Caco-2 (cell line): ENCODE measurements around the gene MINK1. TPM values are rescaled to one million over a fixed set of nuclear protein-coding genes. Genes with fewer than 3 reads are reported as not detected.
"Not testable (repeated sequence)": the region's sequence is repeated elsewhere in the genome, so short reads cannot be mapped to it uniquely, and the experiment has no call there.

Experiments used
- BruUV-seq: library from RNA; stranded (reverse); fragments of 400-500 nt; replicated peaks from 2 replicates; lab custom pipeline; 2021; lab: Mats Ljungman, UMichigan
- CTCF ChIA-PET: fragments of 300-600 bp; sonication (Branson Sonifier 250); formaldehyde crosslinking; loops from one replicate; lab custom pipeline; 2022; ENCODE audit warnings: antibody characterized with exemption; lab: Charles Lee
- POLR2A ChIA-PET: fragments of 300-600 bp; sonication (Branson Sonifier 250); formaldehyde crosslinking; loops from one replicate; lab custom pipeline; 2022; ENCODE audit warnings: antibody characterized with exemption; lab: Charles Lee
- DNase-seq, 2 experiments: peaks; one replicate each; pipeline versions ENCODE4 v3.0.0 to v3.0.0-alpha.2; 2020 to 2022
- H3K27me3 ChIP-seq: replicated peaks from 2 replicates; pipeline ENCODE4 v1.6.0; 2011; ENCODE audit warnings: low read length; ENCODE audit not compliant: control insufficient read depth, insufficient read depth
- H3K36me3 ChIP-seq: 2 replicates; pipeline ENCODE4 v1.5.1; 2011; ENCODE audit warnings: low read length; ENCODE audit not compliant: control insufficient read depth, insufficient read depth
- H3K4me1 ChIP-seq: fragments of 250-450 bp; sonication (Bioruptor Pico); 2 replicates; pipeline ENCODE4 v1.5.1; 2020; ENCODE audit warnings: mild to moderate bottlenecking
- H3K4me3 ChIP-seq: 2 replicates; pipeline ENCODE4 v1.5.1; 2011; ENCODE audit warnings: low read depth, mild to moderate bottlenecking, control low read depth, low read length
- H3K9me3 ChIP-seq: fragments of 250-450 bp; sonication (Bioruptor Pico); 2 replicates; pipeline ENCODE4 v1.5.1; 2020; ENCODE audit warnings: mild to moderate bottlenecking, moderate library complexity
- H3K27ac Mint-ChIP-seq: one replicate; pipeline ENCODE4 v1.8.0; 2022; ENCODE audit warnings: mixed read lengths; ENCODE audit not compliant: unreplicated experiment
- H3K27me3 Mint-ChIP-seq: one replicate; pipeline ENCODE4 v1.8.0; 2022; ENCODE audit warnings: mixed read lengths; ENCODE audit not compliant: insufficient read depth, unreplicated experiment
- H3K36me3 Mint-ChIP-seq: one replicate; pipeline ENCODE4 v1.8.0; 2022; ENCODE audit warnings: mild to moderate bottlenecking, mixed read lengths; ENCODE audit not compliant: insufficient read depth, unreplicated experiment
- H3K4me1 Mint-ChIP-seq: one replicate; pipeline ENCODE4 v1.8.0; 2022; ENCODE audit warnings: low read depth, mixed read lengths; ENCODE audit not compliant: unreplicated experiment
- H3K4me3 Mint-ChIP-seq: one replicate; pipeline ENCODE4 v1.8.0; 2022; ENCODE audit warnings: mild to moderate bottlenecking, moderate library complexity, mixed read lengths; ENCODE audit not compliant: unreplicated experiment
- H3K9me3 Mint-ChIP-seq: one replicate; pipeline ENCODE4 v1.8.0; 2022; ENCODE audit warnings: mixed read lengths; ENCODE audit not compliant: unreplicated experiment
- intact Hi-C: fragments of 100-400 bp; cut with micrococcal nuclease; formaldehyde crosslinking; loops from one replicate; pipeline ENCODE4 v1.10.0; 2022; ENCODE audit not compliant: unreplicated experiment
- total RNA-seq: library from RNA; stranded (reverse); gene quantifications from 2 replicates; pipeline ENCODE4 v1.2.3, GENCODE V29; 2022
- TF ChIP-seq, protein P1 (sequence below), 2 experiments: fragments of 200-600 bp in 1 of 2; IDR thresholded peaks; 1 replicate in 1 of 2; 2 replicates in 1 of 2; pipeline versions ENCODE4 v1.5.1 to v1.8.0; 2011 to 2022; ENCODE audit warnings: antibody characterized with exemption in 1 of 2, control low read depth in 1 of 2, inconsistent platforms in 1 of 2, low read depth in 1 of 2, low read length in 1 of 2, mild to moderate bottlenecking in 1 of 2, moderate library complexity in 1 of 2; ENCODE audit not compliant: insufficient read depth in 1 of 2, severe bottlenecking in 1 of 2, unreplicated experiment in 1 of 2

Gene MINK1
- total RNA-seq, 1 experiment from 2014 or later, result 47.7 TPM

DNA sequence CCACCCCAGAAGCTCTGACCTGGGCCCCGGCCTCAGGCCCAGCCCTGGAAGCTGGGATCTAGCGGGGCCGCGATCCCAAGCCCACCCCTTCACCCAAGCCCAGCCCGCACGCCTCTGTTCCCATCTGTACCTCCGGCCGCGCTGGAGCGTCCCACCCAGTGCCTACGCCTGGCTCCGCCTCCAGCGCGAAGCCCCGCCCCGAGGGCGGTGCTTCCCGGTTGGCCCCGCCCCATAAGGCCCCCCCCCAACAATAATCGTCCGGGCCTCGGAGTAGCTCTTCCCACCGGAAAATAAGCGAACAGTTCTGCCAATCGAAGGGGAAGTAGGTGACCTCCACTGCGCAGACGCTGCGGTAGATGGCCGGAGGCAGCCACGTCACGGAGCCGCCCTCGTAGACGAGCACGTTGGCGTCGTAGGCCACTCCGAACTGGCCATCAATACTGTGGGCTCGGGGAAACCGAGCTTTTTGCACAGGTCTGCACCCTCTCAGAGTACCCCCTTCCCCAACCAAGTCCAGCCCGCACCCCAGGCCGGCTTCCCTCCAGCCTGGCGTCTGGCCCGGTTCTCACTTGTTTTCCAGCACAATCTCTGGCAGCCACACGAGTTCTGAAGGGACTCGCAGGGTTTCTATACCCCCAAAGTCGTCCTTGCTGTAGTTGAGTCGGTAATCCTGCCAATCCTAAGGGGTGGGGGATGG, 68.7 kb downstream of the MINK1 start:
- no peaks in the 10 kb centered on the region for H3K27me3 ChIP-seq
- H3K36me3 Mint-ChIP-seq, result peaks cover 20% of the 10 kb centered on the region
- H3K27me3 Mint-ChIP-seq, result no peaks in the 10 kb centered on the region
- no peaks in the 10 kb centered on the region for H3K9me3 ChIP-seq
- ChIA-PET POLR2A (no interaction called here), CTCF (no interaction called here)
- H3K36me3 ChIP-seq, result no peaks in the 10 kb centered on the region
- no peak overlapping the region for H3K4me3 ChIP-seq
- no peak for DNase-seq
- H3K4me1 ChIP-seq, result peaks cover 3% of the 10 kb centered on the region; the same call in 1 of the 2 replicates
- no peak overlapping the region for H3K27ac Mint-ChIP-seq
- H3K9me3 Mint-ChIP-seq, result no peaks in the 10 kb centered on the region
- no TSS peak for BruUV-seq
- H3K4me1 Mint-ChIP-seq, result peaks cover 10% of the 10 kb centered on the region
- H3K4me3 Mint-ChIP-seq, result no peak overlapping the region
- intact Hi-C loops, result no loop called here
- TF ChIP-seq, protein P1, sequence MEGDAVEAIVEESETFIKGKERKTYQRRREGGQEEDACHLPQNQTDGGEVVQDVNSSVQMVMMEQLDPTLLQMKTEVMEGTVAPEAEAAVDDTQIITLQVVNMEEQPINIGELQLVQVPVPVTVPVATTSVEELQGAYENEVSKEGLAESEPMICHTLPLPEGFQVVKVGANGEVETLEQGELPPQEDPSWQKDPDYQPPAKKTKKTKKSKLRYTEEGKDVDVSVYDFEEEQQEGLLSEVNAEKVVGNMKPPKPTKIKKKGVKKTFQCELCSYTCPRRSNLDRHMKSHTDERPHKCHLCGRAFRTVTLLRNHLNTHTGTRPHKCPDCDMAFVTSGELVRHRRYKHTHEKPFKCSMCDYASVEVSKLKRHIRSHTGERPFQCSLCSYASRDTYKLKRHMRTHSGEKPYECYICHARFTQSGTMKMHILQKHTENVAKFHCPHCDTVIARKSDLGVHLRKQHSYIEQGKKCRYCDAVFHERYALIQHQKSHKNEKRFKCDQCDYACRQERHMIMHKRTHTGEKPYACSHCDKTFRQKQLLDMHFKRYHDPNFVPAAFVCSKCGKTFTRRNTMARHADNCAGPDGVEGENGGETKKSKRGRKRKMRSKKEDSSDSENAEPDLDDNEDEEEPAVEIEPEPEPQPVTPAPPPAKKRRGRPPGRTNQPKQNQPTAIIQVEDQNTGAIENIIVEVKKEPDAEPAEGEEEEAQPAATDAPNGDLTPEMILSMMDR (IDR thresholded peaks at IDR 0.05; ENCODE audit: insufficient read depth in 1 of 2, low read depth in 1 of 2, low read length in 1 of 2, severe bottlenecking in 1 of 2, unreplicated experiment in 1 of 2), result no peak

DNA sequence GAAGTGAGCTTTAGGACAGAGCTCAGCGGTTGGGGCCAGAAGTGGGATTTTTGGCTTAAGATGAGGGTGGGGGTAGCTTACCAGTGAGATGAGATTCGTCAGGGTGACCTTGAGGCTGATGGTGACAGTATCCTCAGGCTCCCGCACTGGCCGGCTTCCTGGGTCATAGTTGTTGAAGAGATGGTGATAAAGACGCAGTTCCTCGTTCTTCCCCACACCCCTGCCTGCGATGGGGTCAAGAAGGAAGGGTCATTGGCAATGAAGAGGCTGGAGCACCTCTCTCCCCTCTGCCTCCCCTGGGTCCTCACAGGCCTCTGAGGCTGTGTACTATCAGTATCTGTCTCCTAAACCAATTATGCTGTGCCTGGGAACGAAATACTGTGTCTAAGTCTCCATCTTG, 69.4 kb downstream of the MINK1 start:
- ChIA-PET POLR2A (no interaction called here), CTCF (no interaction called here)
- no peak for DNase-seq
- peaks cover 10% of the 10 kb centered on the region for H3K4me1 Mint-ChIP-seq
- Histone ChIP-seq H3K27me3 (no peaks in the 10 kb centered on the region), H3K4me1 (peaks cover 3% of the 10 kb centered on the region; the same call in 1 of the 2 replicates), H3K4me3 (no peak overlapping the region), H3K36me3 (no peaks in the 10 kb centered on the region), H3K9me3 (no peaks in the 10 kb centered on the region)
- no peaks in the 10 kb centered on the region for H3K9me3 Mint-ChIP-seq
- no peak overlapping the region for H3K4me3 Mint-ChIP-seq
- no peaks in the 10 kb centered on the region for H3K27me3 Mint-ChIP-seq
- BruUV-seq, result no TSS peak
- H3K27ac Mint-ChIP-seq, result no peak overlapping the region
- TF ChIP-seq, protein P1 (IDR thresholded peaks at IDR 0.05; ENCODE audit: insufficient read depth in 1 of 2, low read depth in 1 of 2, low read length in 1 of 2, severe bottlenecking in 1 of 2, unreplicated experiment in 1 of 2), result no peak
- intact Hi-C loops, result no loop called here
- peaks cover 20% of the 10 kb centered on the region for H3K36me3 Mint-ChIP-seq

GRCh38 chr17:4903051-4903818, 70.1 kb downstream of the MINK1 start, which contains the start of gene CHRNE:
Gene CHRNE (minus strand): TSS chr17:4903098. CDS start chr17:4903063, 35 bp downstream.
- Histone ChIP-seq H3K4me1 (peaks cover 3% of the 10 kb centered on the region; the same call in 1 of the 2 replicates), H3K36me3 (no peaks in the 10 kb centered on the region), H3K9me3 (no peaks in the 10 kb centered on the region), H3K4me3 (no peak within 1 kb of the TSS), H3K27me3 (no peaks in the 10 kb centered on the region)
- H3K27me3 Mint-ChIP-seq, result no peaks in the 10 kb centered on the region
- BruUV-seq, result no TSS peak
- CTCF ChIA-PET, result interaction anchor here (0.6 kb wide), 2 partner anchors 11 to 14 kb away, joined by 3 to 6 read pairs; no protein-coding TSS in a partner anchor
- peak; percentile 70 to 78 for DNase-seq
- H3K36me3 Mint-ChIP-seq, result peaks cover 20% of the 10 kb centered on the region
- POLR2A ChIA-PET, result no interaction called here
- no peak within 1 kb of the TSS for H3K27ac Mint-ChIP-seq
- TF ChIP-seq, protein P1 (IDR thresholded peaks at IDR 0.05; ENCODE audit: insufficient read depth in 1 of 2, low read depth in 1 of 2, low read length in 1 of 2, severe bottlenecking in 1 of 2, unreplicated experiment in 1 of 2), result peak; percentile 33 to 51
- peaks cover 10% of the 10 kb centered on the region for H3K4me1 Mint-ChIP-seq
- intact Hi-C loops, result no loop called here
- H3K9me3 Mint-ChIP-seq, result no peaks in the 10 kb centered on the region
- no peak within 1 kb of the TSS for H3K4me3 Mint-ChIP-seq

- H3K36me3 ChIP-seq, BruUV-seq, H3K4me3 ChIP-seq, POLR2A ChIA-PET, H3K27ac Mint-ChIP-seq, H3K36me3 Mint-ChIP-seq, H3K27me3 ChIP-seq, H3K4me3 Mint-ChIP-seq, H3K4me1 ChIP-seq, H3K9me3 ChIP-seq, DNase-seq, intact Hi-C loops, H3K27me3 Mint-ChIP-seq, H3K9me3 Mint-ChIP-seq: not testable (repeated sequence)
- CTCF ChIA-PET, result interaction anchor here (0.6 kb wide), 1 partner anchor 156 kb away, joined by 3 read pairs; no protein-coding TSS in a partner anchor
- peaks cover 10% of the 10 kb centered on the region for H3K4me1 Mint-ChIP-seq
Measured at GRCh38 chr17:4906642-4907041, 73.5 kb downstream of the MINK1 start.
